ENCODE measurements around the gene ITGB7. TPM values are rescaled to one million over a fixed set of nuclear protein-coding genes. Genes with fewer than 3 reads are reported as not detected.

The ITGB7 gene
- total RNA-seq, 2 experiments from 2014 or later = 121 to 137 TPM

- no peaks in the 10 kb centered on the region for H3K27me3 Mint-ChIP-seq
- no peak for DNase-seq
- POLR2A ChIA-PET = interaction anchor here (0.6 to 5.5 kb wide), 5 partner anchors 8 to 598 kb away, joined by 3 to 47 read pairs (median 4); a partner anchor contains a TSS
- no peaks in the 10 kb centered on the region for H3K36me3 Mint-ChIP-seq (ENCODE audit: low read depth)
- H3K9me3 Mint-ChIP-seq = no peaks in the 10 kb centered on the region
- intact Hi-C loops (cut with micrococcal nuclease) = no loop called here
- H3K4me3 Mint-ChIP-seq = no peak overlapping the region
- CTCF ChIA-PET = interaction anchor here (0.6 to 4.6 kb wide), 7 partner anchors 8 to 52 kb away, joined by 3 to 23 read pairs (median 5); partner anchors contain the start of gene ESPL1
- H3K27ac Mint-ChIP-seq = peak overlapping the region; percentile 72
- ATAC-seq = no peak
- TF ChIP-seq CTCF (IDR thresholded peaks at IDR 0.05) = no peak
- peaks cover 61% of the 10 kb centered on the region for H3K4me1 Mint-ChIP-seq (ENCODE audit: low read depth)
These were observed 28.1 kb upstream of the ITGB7 start for GRCh38 chr12:53235164-53235563.

DNA sequence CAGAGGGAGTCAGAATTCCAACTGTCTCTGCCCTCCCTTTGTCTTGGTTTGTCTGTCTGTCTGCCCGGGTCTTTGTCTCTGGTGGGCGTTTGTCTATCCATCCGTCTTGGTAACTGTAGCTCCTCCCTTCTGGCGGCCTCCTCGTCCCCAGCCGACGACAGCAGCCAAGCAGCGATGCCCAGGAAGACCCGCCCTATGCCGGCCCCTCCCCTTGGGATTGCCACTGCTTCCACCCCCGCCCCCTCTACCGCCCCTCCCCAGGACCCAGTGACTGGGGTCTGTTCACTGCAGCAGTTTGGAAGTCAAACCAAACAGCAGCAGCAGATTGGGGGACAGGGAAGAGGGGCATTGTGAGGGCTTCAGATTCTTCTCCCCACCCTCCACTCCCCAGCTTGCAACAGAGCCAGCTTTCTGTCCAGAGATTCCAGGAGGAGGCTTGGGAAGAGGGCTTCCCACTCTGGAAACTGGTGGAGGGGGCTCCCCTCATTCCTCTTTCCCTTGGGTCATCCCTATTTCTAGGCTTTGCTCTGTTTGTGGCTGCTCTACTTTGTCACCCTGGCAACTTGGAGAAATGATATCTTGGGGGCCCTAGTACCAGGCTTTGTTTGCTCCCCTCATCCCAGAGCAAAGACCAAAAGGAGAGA is 27.3 kb upstream of the ITGB7 start:
- no peaks in the 10 kb centered on the region for H3K9me3 Mint-ChIP-seq
- CTCF ChIA-PET = interaction anchor here (1.0 to 4.6 kb wide), 5 partner anchors 9 to 33 kb away, joined by 4 to 23 read pairs (median 5); partner anchors contain the start of gene ESPL1
- H3K27me3 Mint-ChIP-seq = no peaks in the 10 kb centered on the region
- DNase-seq = peak; percentile 44
- no peak for ATAC-seq
- peak overlapping the region; percentile 45 for H3K27ac Mint-ChIP-seq
- peaks cover 66% of the 10 kb centered on the region for H3K4me1 Mint-ChIP-seq (ENCODE audit: low read depth)
- POLR2A ChIA-PET = interaction anchor here (0.6 to 5.5 kb wide), 7 partner anchors 8 to 85 kb away, joined by 3 to 47 read pairs (median 4); a partner anchor contains a TSS
- intact Hi-C loops (cut with micrococcal nuclease) = no loop called here
- H3K36me3 Mint-ChIP-seq (ENCODE audit: low read depth) = no peaks in the 10 kb centered on the region
- no peak for TF ChIP-seq CTCF (IDR thresholded peaks at IDR 0.05)
- H3K4me3 Mint-ChIP-seq = no peak overlapping the region

- CTCF ChIA-PET = interaction anchor here (1.0 to 4.6 kb wide), 4 partner anchors 8 to 20 kb away, joined by 3 to 23 read pairs (median 4); a partner anchor contains a TSS
- no peak overlapping the region for H3K4me3 Mint-ChIP-seq
- intact Hi-C loops (cut with micrococcal nuclease) = no loop called here
- ATAC-seq = no peak
- H3K4me1 Mint-ChIP-seq (ENCODE audit: low read depth) = peaks cover 69% of the 10 kb centered on the region
- no peaks in the 10 kb centered on the region for H3K36me3 Mint-ChIP-seq (ENCODE audit: low read depth)
- no peaks in the 10 kb centered on the region for H3K9me3 Mint-ChIP-seq
- H3K27ac Mint-ChIP-seq = peak overlapping the region; percentile 87
- DNase-seq = no peak
- no peak for TF ChIP-seq CTCF (IDR thresholded peaks at IDR 0.05)
- H3K27me3 Mint-ChIP-seq = no peaks in the 10 kb centered on the region
- POLR2A ChIA-PET = interaction anchor here (0.6 to 5.5 kb wide), 7 partner anchors 9 to 86 kb away, joined by 3 to 47 read pairs (median 4); a partner anchor contains a TSS
These were observed 26.6 kb upstream of the ITGB7 start for GRCh38 chr12:53233671-53234121.

DNA sequence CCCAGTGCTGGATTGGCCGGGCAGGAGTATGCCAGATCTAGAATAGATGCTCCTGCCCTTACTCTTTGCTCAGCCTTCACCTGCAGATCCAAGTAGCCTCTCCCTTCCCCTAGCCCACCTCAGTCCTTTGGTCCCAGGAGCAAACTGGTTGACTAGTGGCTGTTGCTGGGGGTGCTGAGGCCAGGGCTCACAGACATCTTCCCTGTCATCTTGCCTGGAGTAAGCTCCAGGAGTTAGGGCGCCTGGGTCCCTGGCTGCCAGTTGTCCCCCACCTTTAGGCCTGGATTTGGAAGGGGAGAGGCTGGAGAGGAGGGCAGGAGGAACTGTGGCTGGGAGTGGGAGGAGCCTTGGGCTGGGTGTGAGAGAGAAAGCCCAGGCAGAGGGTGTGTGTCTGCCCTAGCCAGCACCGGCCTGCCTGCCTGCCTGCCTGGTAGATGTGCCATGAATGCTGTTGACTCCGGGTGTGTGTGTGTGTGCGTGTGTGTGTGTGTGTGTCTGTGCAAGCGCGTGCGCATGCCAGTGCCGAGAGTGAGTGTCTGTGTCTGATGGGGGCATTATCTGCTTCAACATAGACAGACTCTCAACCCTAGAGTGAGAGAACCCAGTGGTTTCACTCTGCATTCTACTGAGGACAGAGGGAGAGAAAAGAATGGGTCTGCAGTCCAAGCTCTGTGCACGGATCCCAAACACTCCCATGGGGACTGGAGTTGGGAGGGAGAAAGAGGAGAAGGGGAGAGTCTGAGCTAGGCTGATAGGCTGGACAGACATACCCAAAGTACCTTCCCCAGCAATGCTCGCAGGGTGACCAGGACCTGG is 25.8 kb upstream of the ITGB7 start:
- CTCF ChIA-PET = interaction anchor here (0.6 to 4.6 kb wide), 4 partner anchors 9 to 19 kb away, joined by 3 to 23 read pairs (median 4); a partner anchor contains a TSS
- no peaks in the 10 kb centered on the region for H3K9me3 Mint-ChIP-seq
- no peaks in the 10 kb centered on the region for H3K36me3 Mint-ChIP-seq (ENCODE audit: low read depth)
- POLR2A ChIA-PET = interaction anchor here (0.6 to 5.5 kb wide), 8 partner anchors 8 to 47 kb away, joined by 3 to 47 read pairs (median 5); partner anchors contain the start of gene ESPL1
- H3K4me3 Mint-ChIP-seq = peak overlapping the region; percentile 81
- intact Hi-C loops (cut with micrococcal nuclease) = no loop called here
- ATAC-seq (peak; percentile 47), DNase-seq (peak; percentile 68)
- H3K27me3 Mint-ChIP-seq = no peaks in the 10 kb centered on the region
- no peak for TF ChIP-seq CTCF (IDR thresholded peaks at IDR 0.05)
- peaks cover 75% of the 10 kb centered on the region for H3K4me1 Mint-ChIP-seq (ENCODE audit: low read depth)
- H3K27ac Mint-ChIP-seq = peak overlapping the region; percentile 87

All from activated CD8-positive, alpha-beta T cell treated with anti-CD3 and anti-CD28 coated beads for 36 hours (primary cell).